Measurements from ENCODE around the gene PNKD.

PNKD gene

DNA sequence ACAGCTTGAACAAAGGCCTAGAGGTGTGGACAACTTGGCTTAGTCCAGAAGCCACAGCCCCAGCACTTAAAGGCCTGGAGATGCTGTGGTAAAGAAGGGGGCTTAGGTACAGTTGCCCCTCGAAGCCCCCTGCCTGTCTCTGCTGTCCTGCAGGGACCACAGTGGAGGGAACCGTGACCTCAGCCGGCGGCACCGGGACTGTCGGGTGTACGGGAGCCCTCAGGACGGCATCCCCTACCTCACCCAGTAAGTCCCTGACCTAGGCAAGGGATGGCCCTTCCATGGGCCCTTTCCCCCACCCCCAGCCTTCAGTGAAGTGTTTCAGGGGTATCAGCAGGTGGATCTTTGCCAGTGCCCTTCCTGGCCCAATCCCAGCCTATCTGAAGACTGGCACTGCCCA lies 71.1 kb downstream of the PNKD start:
- TF ChIP-seq CTCF (IDR thresholded peaks at IDR 0.05; ENCODE audit: low read depth, low read length, poor library complexity, severe bottlenecking) = no peak
- no peak for TF ChIP-seq EZH2phosphoT487 (IDR thresholded peaks at IDR 0.05; ENCODE audit: borderline replicate concordance, low read length)
- Histone ChIP-seq H3K4me2 (ENCODE audit: low read length) (no peak overlapping the region), H3K79me2 (ENCODE audit: control insufficient read depth, low read length) (no peaks in the 10 kb centered on the region), H3K4me3 (ENCODE audit: low read length) (no peak overlapping the region), H3K9me2 (replicated peaks; ENCODE audit: control insufficient read depth, low read length) (no peaks in the 10 kb centered on the region), H4K20me1 (ENCODE audit: control insufficient read depth, insufficient read depth, low read depth, low read length) (no peaks in the 10 kb centered on the region), H3K27me3 (ENCODE audit: control insufficient read depth, low read length) (no peaks in the 10 kb centered on the region), H3K9me3 (ENCODE audit: control insufficient read depth, insufficient read depth, low read length) (no peaks in the 10 kb centered on the region), H3K27ac (ENCODE audit: low read depth, low read length) (no peak overlapping the region), H3F3A (ENCODE audit: control insufficient read depth, insufficient read depth) (no peaks in the 10 kb centered on the region), H3K36me3 (ENCODE audit: control insufficient read depth, low read length) (no peaks in the 10 kb centered on the region), H3K4me1 (ENCODE audit: control insufficient read depth, low read length) (no peaks in the 10 kb centered on the region)

DNA sequence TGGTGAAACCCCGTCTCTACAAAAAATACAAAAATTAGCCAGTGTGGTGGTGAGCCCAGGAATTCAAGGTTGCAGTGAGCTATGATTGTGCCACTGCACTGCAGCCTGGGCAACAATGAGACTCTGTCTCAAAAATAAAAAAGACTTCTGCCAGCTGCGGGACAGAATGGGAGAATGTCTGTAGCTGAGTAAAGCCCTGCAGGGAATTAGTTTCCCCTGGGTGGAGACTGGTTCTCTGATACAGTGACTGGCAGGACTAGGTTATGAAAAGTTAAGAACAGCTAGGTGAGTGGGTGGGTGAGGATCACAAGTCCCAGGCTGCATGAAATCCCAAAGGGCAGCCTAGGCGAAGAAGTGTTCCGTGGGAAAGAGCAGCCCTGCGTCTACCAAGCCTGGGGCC lies 72.5 kb downstream of the PNKD start:
- Histone ChIP-seq H3K79me2 (ENCODE audit: control insufficient read depth, low read length) (no peaks in the 10 kb centered on the region), H3K36me3 (ENCODE audit: control insufficient read depth, low read length) (no peaks in the 10 kb centered on the region), H3K27me3 (ENCODE audit: control insufficient read depth, low read length) (no peaks in the 10 kb centered on the region), H3K9me2 (replicated peaks; ENCODE audit: control insufficient read depth, low read length) (no peaks in the 10 kb centered on the region), H3K4me2 (ENCODE audit: low read length) (no peak overlapping the region), H3K9me3 (ENCODE audit: control insufficient read depth, insufficient read depth, low read length) (no peaks in the 10 kb centered on the region), H4K20me1 (ENCODE audit: control insufficient read depth, insufficient read depth, low read depth, low read length) (no peaks in the 10 kb centered on the region), H3K4me1 (ENCODE audit: control insufficient read depth, low read length) (no peaks in the 10 kb centered on the region), H3K27ac (ENCODE audit: low read depth, low read length) (no peak overlapping the region), H3F3A (ENCODE audit: control insufficient read depth, insufficient read depth) (no peaks in the 10 kb centered on the region), H3K4me3 (ENCODE audit: low read length) (no peak overlapping the region)
- TF ChIP-seq EZH2phosphoT487 (IDR thresholded peaks at IDR 0.05; ENCODE audit: borderline replicate concordance, low read length) (no peak), CTCF (IDR thresholded peaks at IDR 0.05; ENCODE audit: low read depth, low read length, poor library complexity, severe bottlenecking) (no peak)

DNA sequence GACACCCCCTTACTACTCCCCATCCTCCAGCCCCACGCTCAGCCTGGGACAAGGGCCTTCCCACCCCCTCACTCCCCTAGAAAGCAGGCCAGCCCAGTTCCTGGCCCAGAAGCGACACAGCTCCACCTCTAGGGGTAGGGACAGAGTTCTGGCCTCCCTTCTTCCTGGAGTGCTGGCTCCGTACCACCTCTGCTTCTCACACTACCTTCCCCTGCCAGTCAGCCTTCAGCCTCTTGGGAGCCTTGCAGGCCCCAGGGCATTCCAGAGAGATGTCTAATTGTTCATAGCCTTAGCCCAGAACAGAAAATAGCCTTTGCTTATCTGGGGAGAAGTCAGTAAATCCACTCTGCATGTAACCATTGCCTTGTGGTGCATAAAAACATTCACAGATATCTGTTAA lies 73.3 kb downstream of the PNKD start:
- no peaks in the 10 kb centered on the region for H3K27me3 ChIP-seq (ENCODE audit: control insufficient read depth, low read length)
- TF ChIP-seq EZH2phosphoT487 (IDR thresholded peaks at IDR 0.05; ENCODE audit: borderline replicate concordance, low read length) (no peak), CTCF (IDR thresholded peaks at IDR 0.05; ENCODE audit: low read depth, low read length, poor library complexity, severe bottlenecking) (no peak)
- no peak overlapping the region for H3K27ac ChIP-seq (ENCODE audit: low read depth, low read length)
- no peaks in the 10 kb centered on the region for H3K4me1 ChIP-seq (ENCODE audit: control insufficient read depth, low read length)
- H3K9me2 ChIP-seq (replicated peaks; ENCODE audit: control insufficient read depth, low read length) = no peaks in the 10 kb centered on the region
- no peak overlapping the region for H3K4me3 ChIP-seq (ENCODE audit: low read length)
- H3K9me3 ChIP-seq (ENCODE audit: control insufficient read depth, insufficient read depth, low read length) = no peaks in the 10 kb centered on the region
- H3K36me3 ChIP-seq (ENCODE audit: control insufficient read depth, low read length) = no peaks in the 10 kb centered on the region
- no peak overlapping the region for H3K4me2 ChIP-seq (ENCODE audit: low read length)
- H4K20me1 ChIP-seq (ENCODE audit: control insufficient read depth, insufficient read depth, low read depth, low read length) = no peaks in the 10 kb centered on the region
- H3F3A ChIP-seq (ENCODE audit: control insufficient read depth, insufficient read depth) = no peaks in the 10 kb centered on the region
- no peaks in the 10 kb centered on the region for H3K79me2 ChIP-seq (ENCODE audit: control insufficient read depth, low read length)
